Left ventricle myocardium inferior (tissue), 1 donor: ENCODE data around the gene ATP6V0C. TPM values are rescaled to one million over a fixed set of nuclear protein-coding genes. Genes with fewer than 3 reads are reported as not detected.
"Not testable (repeated sequence)": the region's sequence is repeated elsewhere in the genome, so short reads cannot be mapped to it uniquely, and the experiment has no call there.

Source experiments
- DNase-seq: peaks from one replicate; pipeline ENCODE4 v3.0.0-alpha.2; 2020
- H3K27ac ChIP-seq: fragments of 200-600 bp; replicated peaks from 2 replicates; pipeline ENCODE4 v1.8.0; 2021
- H3K27me3 ChIP-seq: fragments of 200-600 bp; 2 replicates; pipeline ENCODE4 v1.8.0; 2021; ENCODE audit warnings: low read depth
- H3K36me3 ChIP-seq: fragments of 200-600 bp; 2 replicates; pipeline ENCODE4 v1.8.0; 2021
- H3K4me1 ChIP-seq: fragments of 200-600 bp; 2 replicates; pipeline ENCODE4 v1.8.0; 2021
- H3K4me3 ChIP-seq: fragments of 200-600 bp; 2 replicates; pipeline ENCODE4 v1.8.0; 2021; ENCODE audit warnings: mild to moderate bottlenecking, moderate library complexity
- H3K9me3 ChIP-seq: fragments of 200-600 bp; replicated peaks from 2 replicates; pipeline ENCODE4 v1.8.0; 2021
- intact Hi-C: fragments of 100-400 bp; cut with micrococcal nuclease; formaldehyde crosslinking; loops from one replicate; pipeline ENCODE4 v1.11.0; 2022
- total RNA-seq: library from RNA; stranded (reverse); fragmentation: NEBNext Ultra II Directional; extraction: Animal tissue kit (Norgen Biotek cat#: 25700); gene quantifications from one replicate; pipeline ENCODE4 v1.2.1, GENCODE V29; 2021
- TF ChIP-seq, protein P1 (sequence below): fragments of 200-600 bp; IDR thresholded peaks from 2 replicates; pipeline ENCODE4 v1.8.0; 2021; ENCODE audit warnings: antibody characterized with exemption, mild to moderate bottlenecking, borderline replicate concordance
- donor health status: DM: no; HTN: yes; CAD: no; lungs with severe emphysema.

The ATP6V0C gene
- total RNA-seq, 1 donor from 2014 or later: 128 TPM

DNA sequence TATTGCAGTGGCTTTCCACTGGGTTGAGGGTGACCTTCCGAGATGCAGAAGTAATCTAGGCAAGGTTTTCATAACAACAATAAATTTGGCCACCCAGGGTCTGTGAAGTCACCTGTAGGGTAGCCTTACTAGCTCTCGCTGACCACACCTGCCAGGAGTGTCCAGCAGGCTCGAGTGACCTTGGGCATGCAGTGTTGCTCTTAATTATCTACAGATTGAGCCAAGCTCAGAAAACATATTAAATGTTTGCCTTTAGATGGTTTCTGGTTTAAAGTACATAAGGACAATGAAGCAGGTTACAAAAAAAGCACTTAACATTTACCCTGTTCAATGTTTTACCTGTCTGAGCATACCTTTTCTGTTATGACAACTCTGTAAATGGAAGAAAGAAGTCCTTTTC, 37.0 kb upstream of the ATP6V0C start:
- Histone ChIP-seq H3K36me3 (no peaks in the 10 kb centered on the region), H3K4me3 (no peak overlapping the region), H3K9me3 (no peaks in the 10 kb centered on the region), H3K27me3 (peaks cover 19% of the 10 kb centered on the region), H3K4me1 (peaks cover 38% of the 10 kb centered on the region), H3K27ac (no peak overlapping the region)
- intact Hi-C loops: no loop called here
- no peak for DNase-seq
- TF ChIP-seq, protein P1, sequence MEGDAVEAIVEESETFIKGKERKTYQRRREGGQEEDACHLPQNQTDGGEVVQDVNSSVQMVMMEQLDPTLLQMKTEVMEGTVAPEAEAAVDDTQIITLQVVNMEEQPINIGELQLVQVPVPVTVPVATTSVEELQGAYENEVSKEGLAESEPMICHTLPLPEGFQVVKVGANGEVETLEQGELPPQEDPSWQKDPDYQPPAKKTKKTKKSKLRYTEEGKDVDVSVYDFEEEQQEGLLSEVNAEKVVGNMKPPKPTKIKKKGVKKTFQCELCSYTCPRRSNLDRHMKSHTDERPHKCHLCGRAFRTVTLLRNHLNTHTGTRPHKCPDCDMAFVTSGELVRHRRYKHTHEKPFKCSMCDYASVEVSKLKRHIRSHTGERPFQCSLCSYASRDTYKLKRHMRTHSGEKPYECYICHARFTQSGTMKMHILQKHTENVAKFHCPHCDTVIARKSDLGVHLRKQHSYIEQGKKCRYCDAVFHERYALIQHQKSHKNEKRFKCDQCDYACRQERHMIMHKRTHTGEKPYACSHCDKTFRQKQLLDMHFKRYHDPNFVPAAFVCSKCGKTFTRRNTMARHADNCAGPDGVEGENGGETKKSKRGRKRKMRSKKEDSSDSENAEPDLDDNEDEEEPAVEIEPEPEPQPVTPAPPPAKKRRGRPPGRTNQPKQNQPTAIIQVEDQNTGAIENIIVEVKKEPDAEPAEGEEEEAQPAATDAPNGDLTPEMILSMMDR: no peak

DNA sequence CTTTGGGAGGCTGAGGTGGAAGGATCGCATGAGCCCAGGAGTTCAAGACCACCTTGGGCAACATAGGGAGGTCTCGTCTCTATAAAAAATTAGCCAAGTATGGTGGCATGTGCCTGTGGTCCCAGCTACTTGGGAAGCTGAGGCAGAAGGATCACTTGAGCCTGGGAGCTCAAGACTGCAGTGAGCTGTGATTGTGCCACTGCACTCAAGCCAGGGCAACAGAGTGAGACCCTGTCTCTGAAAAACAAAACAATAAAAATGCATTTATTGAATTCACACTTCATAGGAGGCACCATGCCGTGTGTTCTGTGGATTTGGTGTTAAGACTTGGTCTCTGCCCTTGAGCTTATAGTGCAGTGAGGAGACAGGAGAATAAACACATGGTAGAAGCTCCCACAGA, 36.4 kb upstream of the ATP6V0C start:
- intact Hi-C loops: no loop called here
- Histone ChIP-seq H3K27ac (no peak overlapping the region), H3K36me3 (no peaks in the 10 kb centered on the region), H3K27me3 (peaks cover 13% of the 10 kb centered on the region), H3K4me1 (peaks cover 34% of the 10 kb centered on the region), H3K9me3 (no peaks in the 10 kb centered on the region), H3K4me3 (no peak overlapping the region)
- TF ChIP-seq, protein P1: no peak
- no peak for DNase-seq

DNA sequence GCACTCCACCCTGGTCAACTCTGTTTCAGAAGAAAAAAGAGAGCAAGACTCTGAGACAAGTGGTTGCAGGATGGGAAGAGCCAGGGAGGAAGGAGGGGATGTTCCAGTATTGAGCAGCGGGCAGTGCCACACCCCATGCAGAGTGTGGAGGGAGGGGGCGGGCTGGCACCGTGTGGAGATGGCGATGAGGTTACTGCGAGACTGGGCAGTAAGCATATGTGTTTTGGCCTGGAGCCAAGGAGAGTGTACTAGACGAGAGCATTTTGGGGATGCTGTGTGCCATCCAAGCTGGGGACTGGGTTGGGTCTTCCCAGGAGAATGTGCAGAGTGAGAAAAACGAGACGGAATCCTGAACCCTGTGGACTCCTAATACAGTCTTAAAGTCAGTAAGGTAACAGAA, 35.5 kb upstream of the ATP6V0C start:
- Histone ChIP-seq H3K9me3 (no peaks in the 10 kb centered on the region), H3K27ac (no peak overlapping the region), H3K27me3 (peaks cover 4% of the 10 kb centered on the region), H3K4me1 (peaks cover 39% of the 10 kb centered on the region), H3K36me3 (no peaks in the 10 kb centered on the region), H3K4me3 (no peak overlapping the region)
- intact Hi-C loops: no loop called here
- no peak for DNase-seq
- TF ChIP-seq, protein P1: no peak

DNA sequence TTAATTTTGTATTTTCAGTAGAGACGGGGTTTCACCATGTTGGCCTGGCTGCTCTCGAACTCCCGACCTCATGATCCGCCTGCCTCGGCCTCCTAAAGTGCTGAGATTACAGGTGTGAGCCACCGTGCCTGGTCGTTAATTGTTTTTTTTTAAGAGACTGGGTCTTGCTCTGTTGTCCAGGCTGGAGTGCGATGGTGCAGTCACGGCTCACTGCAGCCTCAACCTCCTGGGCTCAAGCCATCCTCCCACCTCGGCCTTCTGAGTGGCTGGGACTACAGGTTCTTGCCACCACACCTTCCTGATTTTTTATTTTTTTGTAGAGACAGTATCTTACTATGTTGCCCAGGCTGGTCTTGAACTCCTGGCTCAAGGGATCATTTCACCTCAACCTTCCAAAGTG, 33.8 kb upstream of the ATP6V0C start:
- H3K9me3 ChIP-seq, H3K4me3 ChIP-seq, H3K27me3 ChIP-seq, H3K27ac ChIP-seq, intact Hi-C loops, H3K36me3 ChIP-seq, DNase-seq: not testable (repeated sequence)
- H3K4me1 ChIP-seq: peaks cover 43% of the 10 kb centered on the region

DNA sequence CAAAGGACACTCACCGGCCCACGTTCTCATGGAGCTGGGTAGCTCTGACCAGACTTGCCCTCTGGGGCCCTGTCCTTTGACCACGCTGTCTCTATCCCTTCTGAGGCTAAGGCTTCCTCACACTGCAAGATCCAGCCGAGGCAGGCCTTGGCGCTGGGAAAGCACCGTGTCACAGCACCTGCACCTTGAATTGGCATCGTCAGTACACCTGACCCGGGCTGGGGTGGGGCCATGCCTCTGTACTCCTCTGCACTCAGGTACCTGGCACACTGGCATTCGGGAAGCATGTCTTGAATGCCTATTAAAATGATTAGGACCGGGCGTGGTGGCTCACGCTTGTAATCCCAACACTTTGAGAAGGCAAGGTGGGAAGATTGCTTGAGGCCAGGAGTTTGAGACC, 32.8 kb upstream of the ATP6V0C start:
- H3K27me3 ChIP-seq: no peaks in the 10 kb centered on the region
- TF ChIP-seq, protein P1: no peak
- no peaks in the 10 kb centered on the region for H3K9me3 ChIP-seq
- no peak for DNase-seq
- H3K4me1 ChIP-seq: peaks cover 44% of the 10 kb centered on the region
- intact Hi-C loops: no loop called here
- H3K4me3 ChIP-seq: no peak overlapping the region
- H3K27ac ChIP-seq: no peak overlapping the region
- no peaks in the 10 kb centered on the region for H3K36me3 ChIP-seq

DNA sequence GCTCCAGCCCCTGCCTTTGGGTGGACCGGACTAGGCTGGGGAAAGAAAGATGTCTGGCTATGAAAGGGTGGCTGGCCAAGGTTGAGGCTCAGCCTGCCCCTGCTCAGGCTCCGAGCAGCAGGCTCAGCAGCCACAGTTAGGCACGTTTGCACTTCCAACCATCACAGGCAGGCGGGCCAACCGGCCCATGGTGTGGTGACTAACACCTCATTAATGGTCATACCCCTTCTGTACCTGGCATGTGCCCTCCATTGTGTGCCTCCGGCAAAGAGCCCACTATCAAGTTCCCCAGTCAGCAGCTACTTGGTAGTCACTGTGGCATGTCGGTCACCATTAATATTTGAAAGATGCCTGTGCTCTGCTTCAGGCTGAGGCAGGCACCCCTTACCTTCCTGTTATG, 32.1 kb upstream of the ATP6V0C start:
- Histone ChIP-seq H3K36me3 (no peaks in the 10 kb centered on the region), H3K27ac (no peak overlapping the region), H3K4me1 (peaks cover 46% of the 10 kb centered on the region), H3K9me3 (no peaks in the 10 kb centered on the region), H3K4me3 (no peak overlapping the region), H3K27me3 (no peaks in the 10 kb centered on the region)
- intact Hi-C loops: no loop called here
- TF ChIP-seq, protein P1: no peak
- DNase-seq: no peak
